LNCAP (cell line): ENCODE measurements around the gene EGLN1.

Experiments used
- TF ChIP-seq, protein P1 (sequence below): fragments of 450-650 bp; IDR thresholded peaks from 2 replicates; pipeline ENCODE4 v1.5.1; 2017; ENCODE audit warnings: mild to moderate bottlenecking

EGLN1 gene

DNA sequence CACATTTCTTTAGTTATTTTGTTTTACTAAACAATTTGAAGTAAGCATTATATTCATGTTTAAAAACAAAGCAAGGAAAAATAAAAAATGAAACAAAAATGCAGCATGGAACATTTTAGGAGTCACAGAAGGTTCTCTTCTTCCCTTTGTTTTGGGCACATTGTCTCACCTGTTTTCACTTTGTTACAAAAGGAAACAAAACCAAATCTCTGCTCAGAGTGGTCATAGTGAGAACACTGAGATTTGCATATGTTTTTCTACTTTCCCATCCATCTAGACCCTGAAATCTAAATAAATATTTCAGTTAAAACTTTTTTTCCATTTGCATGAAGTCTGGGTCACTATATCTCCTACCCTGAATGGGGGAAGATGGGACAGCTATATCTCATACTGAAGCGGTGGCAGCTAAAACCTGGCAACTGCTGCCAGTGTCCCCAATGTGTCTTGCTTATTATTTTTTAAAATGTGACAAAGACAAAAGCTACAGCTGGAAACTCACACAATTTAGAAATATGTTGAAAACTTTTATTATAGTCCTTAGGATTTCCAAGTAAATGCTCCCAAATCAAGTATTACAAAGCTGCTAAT, 87.9 kb downstream of the EGLN1 start:
- TF ChIP-seq, protein P1, sequence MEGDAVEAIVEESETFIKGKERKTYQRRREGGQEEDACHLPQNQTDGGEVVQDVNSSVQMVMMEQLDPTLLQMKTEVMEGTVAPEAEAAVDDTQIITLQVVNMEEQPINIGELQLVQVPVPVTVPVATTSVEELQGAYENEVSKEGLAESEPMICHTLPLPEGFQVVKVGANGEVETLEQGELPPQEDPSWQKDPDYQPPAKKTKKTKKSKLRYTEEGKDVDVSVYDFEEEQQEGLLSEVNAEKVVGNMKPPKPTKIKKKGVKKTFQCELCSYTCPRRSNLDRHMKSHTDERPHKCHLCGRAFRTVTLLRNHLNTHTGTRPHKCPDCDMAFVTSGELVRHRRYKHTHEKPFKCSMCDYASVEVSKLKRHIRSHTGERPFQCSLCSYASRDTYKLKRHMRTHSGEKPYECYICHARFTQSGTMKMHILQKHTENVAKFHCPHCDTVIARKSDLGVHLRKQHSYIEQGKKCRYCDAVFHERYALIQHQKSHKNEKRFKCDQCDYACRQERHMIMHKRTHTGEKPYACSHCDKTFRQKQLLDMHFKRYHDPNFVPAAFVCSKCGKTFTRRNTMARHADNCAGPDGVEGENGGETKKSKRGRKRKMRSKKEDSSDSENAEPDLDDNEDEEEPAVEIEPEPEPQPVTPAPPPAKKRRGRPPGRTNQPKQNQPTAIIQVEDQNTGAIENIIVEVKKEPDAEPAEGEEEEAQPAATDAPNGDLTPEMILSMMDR, result no peak

DNA sequence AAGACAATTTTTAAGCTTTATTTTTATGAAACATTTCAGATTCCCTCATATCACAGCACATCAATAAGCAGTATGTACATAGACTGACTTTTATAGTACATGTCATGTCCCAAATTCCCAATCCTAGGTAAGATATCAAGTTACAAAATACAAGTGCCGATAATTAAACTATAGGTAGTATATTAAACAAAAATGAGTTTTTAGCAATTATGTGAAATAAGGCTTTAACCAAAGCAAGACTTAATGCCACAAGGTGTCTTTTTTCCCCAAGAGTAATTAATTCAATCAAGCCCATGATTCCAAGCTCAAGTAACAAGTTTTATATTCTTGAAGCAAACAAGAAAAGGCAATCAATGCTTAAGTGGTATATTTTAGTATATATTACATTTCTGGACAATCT, 89.3 kb downstream of the EGLN1 start:
- TF ChIP-seq, protein P1, result no peak

DNA sequence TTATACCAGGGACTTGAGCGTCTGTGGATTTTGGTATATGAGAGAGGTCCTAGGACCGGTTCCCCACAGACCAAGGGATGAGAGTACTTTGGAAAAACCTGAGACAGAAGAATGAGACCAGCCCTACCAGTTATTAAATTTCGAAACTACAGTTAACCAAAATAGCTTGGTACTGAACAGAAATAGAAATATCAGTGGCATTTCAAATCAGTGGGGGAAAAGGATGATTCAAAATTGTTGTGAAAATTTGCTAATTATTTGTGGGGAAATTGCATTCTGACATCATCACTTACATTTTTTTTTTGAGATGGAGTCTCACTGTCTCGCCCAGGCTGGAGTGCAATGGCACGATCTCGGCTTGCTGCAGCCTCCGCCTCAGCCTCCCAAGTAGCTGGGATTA, 92.6 kb downstream of the EGLN1 start:
- TF ChIP-seq, protein P1, result no peak

DNA sequence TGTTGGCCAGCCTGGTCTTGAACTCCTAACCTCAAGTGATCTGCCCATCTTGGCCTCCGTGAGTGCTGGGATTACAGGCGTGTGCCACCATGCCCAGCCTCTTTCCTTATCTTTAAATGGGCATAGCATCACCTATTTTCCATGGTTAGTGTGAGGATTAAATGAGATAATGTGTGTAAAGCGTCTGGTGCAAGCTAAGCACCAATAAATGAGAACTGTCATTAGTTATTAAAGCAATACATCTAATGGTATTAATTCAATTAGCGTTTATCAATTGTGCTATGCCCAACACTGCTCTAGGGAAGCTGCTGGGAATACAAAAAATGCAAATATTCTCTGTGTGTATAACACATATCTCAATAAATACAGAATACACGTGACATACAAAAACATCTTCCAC, 94.5 kb downstream of the EGLN1 start:
- TF ChIP-seq, protein P1, result no peak

DNA sequence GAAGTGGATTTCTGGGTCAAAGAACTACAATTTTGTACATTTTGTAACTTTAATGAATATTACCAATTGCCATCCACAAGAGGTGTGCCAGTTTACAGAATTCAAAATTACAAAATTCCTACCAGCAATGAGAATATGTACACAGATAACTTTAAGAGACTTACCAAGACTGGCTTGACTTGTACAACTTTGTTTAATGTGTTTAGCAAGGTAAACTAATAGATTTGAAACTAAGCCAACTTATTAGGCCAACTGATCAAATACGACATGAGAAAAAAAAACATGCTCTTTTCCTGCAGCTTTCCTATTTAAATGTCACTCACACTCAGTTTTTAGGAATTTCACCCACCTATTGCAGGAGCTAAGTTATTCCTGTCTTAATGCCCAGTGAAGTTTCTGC, 95.8 kb downstream of the EGLN1 start:
- TF ChIP-seq, protein P1, result no peak

DNA sequence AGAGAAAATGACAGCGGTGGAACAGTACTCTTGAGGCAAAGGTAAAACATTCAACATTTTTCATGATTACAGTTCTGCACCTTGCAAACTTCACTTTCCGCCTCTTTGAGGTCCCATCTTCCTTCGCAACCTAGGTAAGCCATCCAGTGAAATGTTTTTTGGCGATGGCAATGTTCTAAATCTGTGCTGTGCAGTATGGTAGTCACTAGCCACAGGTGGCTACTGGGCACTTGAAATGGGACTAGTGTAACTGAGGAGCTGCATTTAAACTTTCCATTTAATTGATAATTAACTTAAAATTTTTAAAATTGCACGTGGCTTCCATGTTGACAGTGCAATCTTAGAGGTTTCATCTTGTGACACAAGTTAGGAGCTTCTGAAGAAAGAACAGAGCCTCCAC, 97.4 kb downstream of the EGLN1 start:
- TF ChIP-seq, protein P1, result no peak

DNA sequence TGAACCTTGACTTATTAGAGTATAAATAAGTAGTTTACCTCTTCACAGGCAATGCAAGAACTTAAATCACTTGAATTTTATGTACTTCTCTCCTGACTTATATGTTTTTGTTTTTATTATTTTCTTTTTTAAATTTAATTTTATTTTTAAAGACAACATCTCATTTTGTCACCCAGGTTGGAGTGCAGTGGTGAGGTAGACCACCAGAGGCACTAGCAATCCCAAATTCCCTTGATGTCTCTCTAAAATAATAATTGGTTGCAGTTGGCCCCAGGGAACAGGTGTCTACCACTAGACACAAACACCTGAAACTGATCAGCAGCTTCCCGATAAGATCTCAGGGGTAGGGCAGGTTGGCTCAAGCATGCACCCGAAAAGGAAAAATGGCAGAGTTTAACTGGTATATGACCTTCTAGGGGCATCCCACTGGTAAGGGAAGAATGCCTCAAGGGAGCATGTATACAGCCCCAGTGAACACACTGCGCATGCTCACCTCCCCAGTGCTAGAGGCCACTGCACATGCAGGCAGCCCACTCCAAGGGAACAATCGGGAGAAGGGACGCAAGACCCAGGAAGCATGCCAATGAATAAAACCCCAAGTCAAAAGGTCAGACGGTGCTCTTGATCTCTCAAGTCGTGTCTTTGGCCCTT, 99.1 kb downstream of the EGLN1 start:
- TF ChIP-seq, protein P1, result no peak
